PC-3 (cell line): ENCODE data around the gene PDZRN4. TPM values are rescaled to one million over a fixed set of nuclear protein-coding genes. Genes with fewer than 3 reads are reported as not detected.

Experiments used
- ATAC-seq: fragments of 200-7000 bp; cut with Tn5 transposase; 2 replicates; pipeline ENCODE4 v1.9.1; 2020; ENCODE audit warnings: mild to moderate bottlenecking, moderate library complexity
- BruUV-seq: library from RNA; stranded (reverse); fragments of 400-500 nt; replicated peaks from 2 replicates; lab custom pipeline; 2021; lab: Mats Ljungman, UMichigan
- CTCF ChIA-PET: fragments of 300-600 bp; sonication (Branson Sonifier 250); formaldehyde crosslinking; loops from one replicate; lab custom pipeline; 2022; ENCODE audit warnings: antibody characterized with exemption; lab: Charles Lee
- POLR2A ChIA-PET: fragments of 300-600 bp; sonication (Branson Sonifier 250); formaldehyde crosslinking; loops from one replicate; lab custom pipeline; 2022; ENCODE audit warnings: antibody characterized with exemption; ENCODE audit not compliant: unreplicated experiment; lab: Charles Lee
- DNase-seq: peaks from one replicate; pipeline ENCODE4 v3.0.0-alpha.2; 2015
- H2AFZ ChIP-seq: fragments of 300-600 bp; sonication (generic); 2 replicates; pipeline ENCODE4 v1.6.0; 2016; ENCODE audit warnings: antibody characterized with exemption, low read length
- H3F3A ChIP-seq: fragments of 300-600 bp; sonication (generic); one replicate; pipeline ENCODE4 v1.6.0; 2017; ENCODE audit warnings: antibody characterized with exemption, low read length, control low read depth, mild to moderate bottlenecking; ENCODE audit not compliant: unreplicated experiment
- H3K27ac ChIP-seq: fragments of 300-600 bp; sonication (generic); 2 replicates; pipeline ENCODE4 v1.5.1; 2016; ENCODE audit warnings: mild to moderate bottlenecking, low read length
- H3K27me3 ChIP-seq: fragments of 300-600 bp; sonication (generic); 2 replicates; pipeline ENCODE4 v1.6.1; 2016; ENCODE audit warnings: low read length, mixed read lengths
- H3K36me3 ChIP-seq: fragments of 300-600 bp; sonication (generic); 2 replicates; pipeline ENCODE4 v1.6.1; 2016; ENCODE audit warnings: low read depth, mixed run types, low read length, mixed read lengths
- H3K4me1 ChIP-seq: fragments of 300-600 bp; sonication (generic); 2 replicates; pipeline ENCODE4 v1.5.1; 2016; ENCODE audit warnings: low read length; ENCODE audit not compliant: insufficient read depth
- H3K4me2 ChIP-seq: fragments of 300-600 bp; sonication (generic); 2 replicates; pipeline ENCODE4 v1.6.0; 2016; ENCODE audit warnings: low read length
- H3K4me3 ChIP-seq: fragments of 300-600 bp; sonication (generic); 2 replicates; pipeline ENCODE4 v1.5.1; 2016; ENCODE audit warnings: mild to moderate bottlenecking, low read length, mixed read lengths
- H3K79me2 ChIP-seq: fragments of 300-600 bp; sonication (generic); 2 replicates; pipeline ENCODE4 v1.6.1; 2017; ENCODE audit warnings: low read length, mixed read lengths
- H3K9ac ChIP-seq: fragments of 300-600 bp; sonication (generic); 2 replicates; pipeline ENCODE4 v1.6.0; 2016; ENCODE audit warnings: mild to moderate bottlenecking, low read length
- H3K9me2 ChIP-seq: fragments of 300-600 bp; sonication (generic); replicated peaks from 2 replicates; pipeline ENCODE4 v1.6.1; 2016; ENCODE audit warnings: mixed run types, low read length, mixed read lengths
- H3K9me3 ChIP-seq: fragments of 300-600 bp; sonication (generic); 2 replicates; pipeline ENCODE4 v1.6.1; 2016; ENCODE audit warnings: low read length, mixed read lengths
- H4K20me1 ChIP-seq: fragments of 300-600 bp; sonication (generic); 2 replicates; pipeline ENCODE4 v1.6.1; 2016; ENCODE audit warnings: low read length, mixed read lengths
- CTCF ChIP-seq: fragments of 300-600 bp; sonication (generic); conservative IDR thresholded peaks from 2 replicates; pipeline ENCODE4 v1.5.1; 2017; ENCODE audit warnings: antibody characterized with exemption, low read depth, mild to moderate bottlenecking, low read length
- EZH2 ChIP-seq: fragments of 300-600 bp; sonication (generic); IDR thresholded peaks from one replicate; pipeline ENCODE4 v1.6.1; 2017; ENCODE audit warnings: antibody characterized with exemption, mild to moderate bottlenecking, low read length; ENCODE audit not compliant: unreplicated experiment
- EZH2phosphoT487 ChIP-seq: fragments of 300-600 bp; sonication (generic); IDR thresholded peaks from 2 replicates; pipeline ENCODE4 v1.6.1; 2018; ENCODE audit warnings: mild to moderate bottlenecking, antibody characterized with exemption, low read length, borderline replicate concordance
- intact Hi-C: fragments of 100-400 bp; cut with micrococcal nuclease; formaldehyde crosslinking; loops from 2 replicates; pipeline ENCODE4 v1.9.0; 2023
- total RNA-seq: library from RNA; depleted of rRNA; stranded (reverse); fragments of >200 nt; gene quantifications from 2 replicates; pipeline ENCODE4 v1.2.3, GENCODE V29; 2014

Gene PDZRN4
- total RNA-seq, 1 experiment from 2014 or later, result not detected

- no peak overlapping the region for H3K27ac ChIP-seq
- no TSS peak for BruUV-seq
- no peak overlapping the region for H3K4me2 ChIP-seq
- H3K4me3 ChIP-seq, result no peak overlapping the region
- H3K36me3 ChIP-seq, result no peaks in the 10 kb centered on the region
- H3K9ac ChIP-seq, result no peak overlapping the region
- intact Hi-C loops, result no loop called here
- POLR2A ChIA-PET, result no interaction called here
- CTCF ChIA-PET, result no interaction called here
- no peaks in the 10 kb centered on the region for H4K20me1 ChIP-seq
- H3K9me3 ChIP-seq, result no peaks in the 10 kb centered on the region
- no peaks in the 10 kb centered on the region for H3K27me3 ChIP-seq
- no peaks in the 10 kb centered on the region for H3K4me1 ChIP-seq
- ATAC-seq, result no peak
- no peaks in the 10 kb centered on the region for H3K9me2 ChIP-seq
- no peak for TF ChIP-seq EZH2
- no peak overlapping the region for H2AFZ ChIP-seq
- no peaks in the 10 kb centered on the region for H3K79me2 ChIP-seq
- H3F3A ChIP-seq, result no peaks in the 10 kb centered on the region
- no peak for DNase-seq
These were observed 254.8 kb downstream of the PDZRN4 start for GRCh38 chr12:41442896-41443295.

GRCh38 chr12:41443690-41444089, 255.6 kb downstream of the PDZRN4 start:
- H4K20me1 ChIP-seq, result no peaks in the 10 kb centered on the region
- no peaks in the 10 kb centered on the region for H3K9me2 ChIP-seq
- no peak overlapping the region for H2AFZ ChIP-seq
- no peaks in the 10 kb centered on the region for H3F3A ChIP-seq
- no peak overlapping the region for H3K4me2 ChIP-seq
- H3K36me3 ChIP-seq, result no peaks in the 10 kb centered on the region
- ChIA-PET CTCF (no interaction called here), POLR2A (no interaction called here)
- ATAC-seq (no peak), DNase-seq (no peak)
- H3K79me2 ChIP-seq, result no peaks in the 10 kb centered on the region
- no peak overlapping the region for H3K9ac ChIP-seq
- TF ChIP-seq EZH2phosphoT487, result no peak
- no peak overlapping the region for H3K4me3 ChIP-seq
- H3K4me1 ChIP-seq, result no peaks in the 10 kb centered on the region
- H3K9me3 ChIP-seq, result no peaks in the 10 kb centered on the region
- H3K27me3 ChIP-seq, result no peaks in the 10 kb centered on the region
- intact Hi-C loops, result no loop called here
- no TSS peak for BruUV-seq
- H3K27ac ChIP-seq, result no peak overlapping the region

- Histone ChIP-seq H2AFZ (no peak overlapping the region), H3K9me2 (no peaks in the 10 kb centered on the region), H3K27me3 (peaks cover 6% of the 10 kb centered on the region; the same call in 1 of the 2 replicates), H3F3A (no peaks in the 10 kb centered on the region), H3K36me3 (no peaks in the 10 kb centered on the region), H3K4me1 (no peaks in the 10 kb centered on the region), H4K20me1 (no peaks in the 10 kb centered on the region), H3K27ac (no peak overlapping the region), H3K9ac (no peak overlapping the region), H3K9me3 (no peaks in the 10 kb centered on the region), H3K4me2 (no peak overlapping the region), H3K4me3 (no peak overlapping the region), H3K79me2 (no peaks in the 10 kb centered on the region)
- POLR2A ChIA-PET, result no interaction called here
- intact Hi-C loops, result no loop called here
- ATAC-seq (no peak), DNase-seq (no peak)
- BruUV-seq, result no TSS peak
- CTCF ChIA-PET, result no interaction called here
- no peak for TF ChIP-seq EZH2
- no peak for TF ChIP-seq CTCF
- no peak for TF ChIP-seq EZH2phosphoT487
These were observed 264.8 kb downstream of the PDZRN4 start for GRCh38 chr12:41452838-41453407.

- Histone ChIP-seq H3F3A (no peaks in the 10 kb centered on the region), H3K79me2 (no peaks in the 10 kb centered on the region), H3K36me3 (no peaks in the 10 kb centered on the region), H3K9ac (no peak overlapping the region), H3K4me3 (no peak overlapping the region), H3K4me2 (no peak overlapping the region), H4K20me1 (no peaks in the 10 kb centered on the region), H3K27ac (no peak overlapping the region), H3K27me3 (peaks cover 6% of the 10 kb centered on the region; the same call in 1 of the 2 replicates), H3K9me2 (no peaks in the 10 kb centered on the region), H3K9me3 (no peaks in the 10 kb centered on the region), H3K4me1 (no peaks in the 10 kb centered on the region), H2AFZ (no peak overlapping the region)
- intact Hi-C loops, result no loop called here
- ATAC-seq (no peak), DNase-seq (no peak)
- POLR2A ChIA-PET, result no interaction called here
- CTCF ChIA-PET, result no interaction called here
- TF ChIP-seq CTCF (no peak), EZH2 (no peak), EZH2phosphoT487 (no peak)
- no TSS peak for BruUV-seq
These were observed 265.3 kb downstream of the PDZRN4 start for GRCh38 chr12:41453409-41453808.
